Retinal pigment epithelial cell (primary cell): ENCODE measurements around the gene GNG13.
"Not testable (repeated sequence)": the region's sequence is repeated elsewhere in the genome, so short reads cannot be mapped to it uniquely, and the experiment has no call there.

Experiments used
- DNase-seq: peaks from one replicate; pipeline ENCODE4 v3.0.0-alpha.2; 2010; ENCODE audit warnings: low read depth
- H3K4me3 ChIP-seq: 2 replicates; pipeline ENCODE4 v1.5.1; 2011; ENCODE audit warnings: mild to moderate bottlenecking, low read length, control low read depth, moderate library complexity
- TF ChIP-seq, protein P1 (sequence below): conservative IDR thresholded peaks from 2 replicates; pipeline ENCODE4 v1.5.1; 2011; ENCODE audit warnings: low read depth, low read length, control low read depth, inconsistent platforms

The GNG13 gene

DNA sequence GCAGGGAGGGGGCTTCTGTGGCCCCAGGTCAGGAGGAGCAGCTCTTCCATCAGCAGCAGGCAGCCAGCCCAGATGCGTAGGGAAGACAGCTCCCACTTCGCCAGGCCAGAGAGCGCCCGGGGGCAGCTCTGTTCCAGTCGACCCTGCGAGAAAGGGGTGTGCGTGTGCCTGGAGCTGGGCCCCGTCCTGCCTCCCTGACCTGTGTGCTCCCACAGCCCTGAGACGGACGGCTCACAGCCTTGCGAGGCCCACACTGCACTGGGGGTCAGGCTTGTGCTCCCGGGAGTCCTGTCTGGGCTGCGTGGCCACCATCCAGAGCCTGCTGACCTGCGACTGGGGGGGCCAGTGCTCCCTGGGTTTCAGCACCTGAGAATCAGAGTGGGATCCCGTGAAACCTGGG is 40.5 kb downstream of the GNG13 start:
- DNase-seq = no peak
- TF ChIP-seq, protein P1, sequence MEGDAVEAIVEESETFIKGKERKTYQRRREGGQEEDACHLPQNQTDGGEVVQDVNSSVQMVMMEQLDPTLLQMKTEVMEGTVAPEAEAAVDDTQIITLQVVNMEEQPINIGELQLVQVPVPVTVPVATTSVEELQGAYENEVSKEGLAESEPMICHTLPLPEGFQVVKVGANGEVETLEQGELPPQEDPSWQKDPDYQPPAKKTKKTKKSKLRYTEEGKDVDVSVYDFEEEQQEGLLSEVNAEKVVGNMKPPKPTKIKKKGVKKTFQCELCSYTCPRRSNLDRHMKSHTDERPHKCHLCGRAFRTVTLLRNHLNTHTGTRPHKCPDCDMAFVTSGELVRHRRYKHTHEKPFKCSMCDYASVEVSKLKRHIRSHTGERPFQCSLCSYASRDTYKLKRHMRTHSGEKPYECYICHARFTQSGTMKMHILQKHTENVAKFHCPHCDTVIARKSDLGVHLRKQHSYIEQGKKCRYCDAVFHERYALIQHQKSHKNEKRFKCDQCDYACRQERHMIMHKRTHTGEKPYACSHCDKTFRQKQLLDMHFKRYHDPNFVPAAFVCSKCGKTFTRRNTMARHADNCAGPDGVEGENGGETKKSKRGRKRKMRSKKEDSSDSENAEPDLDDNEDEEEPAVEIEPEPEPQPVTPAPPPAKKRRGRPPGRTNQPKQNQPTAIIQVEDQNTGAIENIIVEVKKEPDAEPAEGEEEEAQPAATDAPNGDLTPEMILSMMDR = no peak
- no peak overlapping the region for H3K4me3 ChIP-seq

DNA sequence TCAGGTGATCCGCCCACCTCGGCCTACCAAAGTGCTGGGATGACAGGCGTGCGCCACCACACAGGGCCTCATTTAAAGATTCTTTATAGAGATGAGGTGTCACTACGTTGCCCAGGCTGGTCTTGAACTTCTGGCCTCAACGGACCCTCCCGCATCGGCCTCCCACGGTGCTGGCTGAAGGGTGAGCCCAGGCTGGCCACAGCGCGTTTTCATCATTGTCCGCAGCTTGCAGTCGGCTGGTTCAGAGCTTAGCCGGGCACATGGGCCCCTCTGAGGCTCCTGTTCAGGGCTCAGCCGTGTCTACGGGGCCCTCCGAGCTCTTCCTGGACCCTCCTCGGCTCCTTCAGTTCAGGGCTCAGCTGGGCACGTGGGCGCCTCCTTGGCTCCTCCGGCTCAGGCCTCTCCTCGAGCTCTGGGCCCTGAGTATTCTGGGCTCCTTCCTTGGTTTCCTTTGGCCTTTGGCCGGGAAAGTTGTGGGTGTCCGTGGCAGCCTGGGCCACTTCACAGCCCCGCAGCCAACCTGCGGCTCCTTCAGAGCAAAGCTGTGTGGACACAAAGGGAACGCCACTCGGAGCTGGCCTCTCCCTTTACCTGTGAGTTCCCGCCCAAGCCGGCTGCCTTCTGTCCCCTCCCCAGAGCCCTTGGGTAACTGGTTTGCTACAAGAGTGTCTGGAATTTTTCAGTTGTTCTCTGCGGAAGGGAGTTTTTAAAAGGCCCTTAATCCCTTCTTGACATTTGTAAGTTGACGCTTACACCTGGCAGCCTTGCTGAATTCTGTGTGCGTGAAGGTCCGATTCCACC is 41.2 kb downstream of the GNG13 start:
- no peak overlapping the region for H3K4me3 ChIP-seq
- no peak for DNase-seq
- TF ChIP-seq, protein P1 = no peak

DNA sequence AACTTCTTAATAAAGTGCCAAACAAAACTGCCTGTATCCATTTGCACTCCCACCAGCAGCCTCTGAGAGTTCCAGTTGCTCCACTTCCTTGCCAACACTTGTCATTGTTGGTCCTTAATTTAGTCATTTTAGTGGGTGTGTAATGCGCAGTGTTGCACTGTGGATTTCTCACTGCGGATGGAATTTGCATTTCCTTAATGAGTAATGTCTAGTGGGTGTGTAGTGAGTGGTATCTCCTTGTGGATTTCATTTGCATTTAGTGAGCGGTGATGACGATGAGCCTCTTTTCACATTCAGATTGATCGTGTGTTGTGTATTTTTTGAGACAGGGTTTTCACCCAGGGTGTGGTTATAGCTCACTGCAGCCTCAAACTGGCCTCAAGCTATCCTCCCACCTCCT is 44.1 kb downstream of the GNG13 start:
- no peak overlapping the region for H3K4me3 ChIP-seq
- DNase-seq = no peak
- TF ChIP-seq, protein P1 = no peak

DNA sequence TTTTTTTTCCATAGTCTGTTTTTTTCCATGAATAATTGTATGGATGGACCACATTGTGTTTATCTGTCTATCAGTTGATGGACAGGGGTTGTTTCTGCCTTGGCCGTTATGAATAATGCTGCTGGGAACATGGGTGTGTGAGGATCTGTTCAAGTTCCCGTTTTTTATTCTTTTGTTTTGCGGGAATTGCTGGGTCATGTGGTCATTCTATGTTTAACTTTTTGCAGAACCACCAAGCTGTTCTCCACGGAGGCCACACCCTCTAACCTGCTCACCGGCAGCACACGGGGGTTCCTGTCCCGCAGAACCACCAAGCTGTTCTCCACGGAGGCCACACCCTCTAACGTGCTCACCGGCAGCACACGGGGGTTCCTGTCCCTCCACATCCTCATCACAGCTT is 45.9 kb downstream of the GNG13 start:
- H3K4me3 ChIP-seq = no peak overlapping the region
- TF ChIP-seq, protein P1 = no peak
- no peak for DNase-seq

DNA sequence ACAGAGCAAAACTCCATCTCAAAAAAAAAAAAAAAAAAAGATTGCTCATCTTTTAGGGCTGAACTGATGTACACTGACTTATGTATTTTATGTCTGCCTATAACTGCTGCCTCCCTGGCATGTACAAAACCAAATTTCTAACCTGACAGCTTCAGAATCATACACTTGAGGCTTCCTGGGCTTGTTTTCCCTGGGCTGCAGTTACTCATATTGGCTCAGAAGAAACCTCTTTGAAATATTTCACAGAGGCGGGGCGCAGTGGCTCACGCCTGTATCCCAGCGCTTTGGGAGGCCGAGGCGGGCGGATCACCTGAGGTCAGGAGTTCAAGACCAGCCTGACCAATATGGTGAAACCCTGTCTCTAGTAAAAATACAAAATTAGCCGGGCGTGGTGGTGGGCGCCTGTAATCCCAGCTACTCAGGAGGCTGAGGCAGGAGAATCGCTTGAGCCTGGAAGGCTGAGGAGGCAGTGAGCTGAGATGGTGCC is 46.4 kb downstream of the GNG13 start:
- not testable (repeated sequence) for DNase-seq

DNA sequence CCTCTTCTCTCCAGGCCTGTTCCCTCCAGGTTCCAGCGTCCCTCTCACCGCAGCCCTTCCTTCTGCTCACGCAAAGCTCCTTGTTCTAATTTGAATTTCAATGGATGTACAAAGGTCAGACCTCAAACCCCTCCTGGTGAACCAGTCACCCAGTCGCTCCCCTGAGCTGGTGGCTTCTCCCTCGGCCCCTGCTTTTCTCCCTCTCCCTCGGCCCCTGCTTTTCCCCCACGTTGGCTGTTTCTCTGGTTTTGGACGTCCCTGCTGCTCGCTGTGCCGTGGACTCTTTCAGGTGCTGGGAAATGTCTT is 48.6 kb downstream of the GNG13 start:
- no peak overlapping the region for H3K4me3 ChIP-seq
- TF ChIP-seq, protein P1 = no peak
- DNase-seq = no peak

More for the DNA sequence above, 46.4 kb downstream of the GNG13 start:
- not testable (repeated sequence) for H3K4me3 ChIP-seq

DNA sequence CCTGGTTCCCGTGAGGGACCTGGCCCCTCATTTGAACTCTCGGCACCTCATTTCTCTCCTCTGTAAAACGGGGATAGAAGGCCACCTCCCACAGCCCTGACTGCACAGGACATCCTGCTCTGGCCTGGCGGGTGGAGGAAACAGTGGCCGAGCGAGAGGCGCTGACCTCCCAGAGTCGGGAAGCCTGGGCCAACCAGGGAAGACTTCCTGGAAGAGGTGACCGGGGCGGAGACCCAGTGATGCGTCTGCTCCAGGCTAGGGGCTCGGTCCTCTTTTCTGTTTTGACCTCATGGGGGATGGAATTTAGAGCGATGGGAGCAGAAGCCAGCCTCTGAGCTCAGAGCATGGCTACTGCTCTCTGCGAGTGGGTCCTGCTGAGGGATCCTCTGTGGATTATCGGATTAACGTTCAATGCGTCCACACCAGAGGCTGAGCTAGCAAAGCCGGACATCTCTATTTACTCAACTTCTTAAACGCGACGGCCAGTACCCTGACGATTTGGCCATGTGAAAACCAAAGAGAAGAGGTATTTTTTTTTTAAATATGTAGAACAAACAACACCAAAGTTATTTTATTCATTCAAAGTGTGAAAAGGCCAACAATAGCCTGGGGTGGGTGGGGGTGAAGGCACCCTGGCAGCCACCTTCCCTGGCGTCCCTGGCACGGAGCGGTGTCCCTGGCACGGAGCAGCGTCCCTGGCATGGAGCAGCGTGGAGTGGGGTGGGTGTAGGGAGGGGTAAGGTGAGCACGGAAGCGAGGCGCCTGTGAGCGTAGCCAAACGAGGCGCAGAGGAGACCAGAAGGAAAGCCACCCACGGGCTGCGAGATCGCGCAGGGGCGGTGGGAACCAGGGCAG is 49.2 kb downstream of the GNG13 start:
- DNase-seq = no peak
- TF ChIP-seq, protein P1 = no peak
- no peak overlapping the region for H3K4me3 ChIP-seq
